Measurements from ENCODE around the gene SHC2. TPM values are rescaled to one million over a fixed set of nuclear protein-coding genes. Genes with fewer than 3 reads are reported as not detected.
"Not testable (repeated sequence)": the region's sequence is repeated elsewhere in the genome, so short reads cannot be mapped to it uniquely, and the experiment has no call there.

Gene SHC2
- total and polyA plus RNA-seq, 12 donors, result 1.2 to 196 (median 41.1) TPM

DNA sequence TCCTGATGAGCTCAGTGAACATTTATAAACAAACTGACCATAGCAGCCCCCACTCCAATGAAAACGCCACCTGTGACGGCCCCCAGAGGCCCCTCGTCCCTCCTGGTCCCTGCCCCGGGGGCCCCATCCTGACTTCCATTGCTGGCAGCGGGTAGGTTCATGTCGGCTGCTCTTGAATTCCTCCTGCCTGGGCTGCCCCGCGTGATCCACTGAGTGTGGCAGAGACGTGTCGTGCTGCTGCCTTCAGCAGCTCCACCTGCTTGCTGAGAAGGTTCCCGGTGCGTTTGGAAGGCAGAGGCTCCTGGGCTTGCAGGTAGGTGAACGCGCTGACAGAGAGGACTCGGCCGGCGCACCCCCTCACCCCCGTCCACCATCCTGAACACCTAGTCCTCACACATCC lies 63.5 kb downstream of the SHC2 start:
- Histone ChIP-seq H3K36me3 (replicated peaks in 1 of 2) (no peaks in the 10 kb centered on the region), H3K4me1 (replicated peaks in 1 of 2) (no peaks in the 10 kb centered on the region), H3K4me3 (no peak overlapping the region), H3K9me3 (replicated peaks in 1 of 3) (no peaks in the 10 kb centered on the region), H3K27ac (no peak overlapping the region), H3K27me3 (peaks cover 12% of the 10 kb centered on the region)
- no peak for DNase-seq
- WGBS, 4 donors, result 55 to 64% (median 56%) methylated on average over 11 to 18 of the region's 18 CpGs
- TF ChIP-seq POLR2A (IDR thresholded peaks at IDR 0.05), result no peak
- TF ChIP-seq, protein P1, sequence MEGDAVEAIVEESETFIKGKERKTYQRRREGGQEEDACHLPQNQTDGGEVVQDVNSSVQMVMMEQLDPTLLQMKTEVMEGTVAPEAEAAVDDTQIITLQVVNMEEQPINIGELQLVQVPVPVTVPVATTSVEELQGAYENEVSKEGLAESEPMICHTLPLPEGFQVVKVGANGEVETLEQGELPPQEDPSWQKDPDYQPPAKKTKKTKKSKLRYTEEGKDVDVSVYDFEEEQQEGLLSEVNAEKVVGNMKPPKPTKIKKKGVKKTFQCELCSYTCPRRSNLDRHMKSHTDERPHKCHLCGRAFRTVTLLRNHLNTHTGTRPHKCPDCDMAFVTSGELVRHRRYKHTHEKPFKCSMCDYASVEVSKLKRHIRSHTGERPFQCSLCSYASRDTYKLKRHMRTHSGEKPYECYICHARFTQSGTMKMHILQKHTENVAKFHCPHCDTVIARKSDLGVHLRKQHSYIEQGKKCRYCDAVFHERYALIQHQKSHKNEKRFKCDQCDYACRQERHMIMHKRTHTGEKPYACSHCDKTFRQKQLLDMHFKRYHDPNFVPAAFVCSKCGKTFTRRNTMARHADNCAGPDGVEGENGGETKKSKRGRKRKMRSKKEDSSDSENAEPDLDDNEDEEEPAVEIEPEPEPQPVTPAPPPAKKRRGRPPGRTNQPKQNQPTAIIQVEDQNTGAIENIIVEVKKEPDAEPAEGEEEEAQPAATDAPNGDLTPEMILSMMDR (IDR thresholded peaks at IDR 0.05), result no peak
- intact Hi-C loops (cut with DNase I), result no loop called here

DNA sequence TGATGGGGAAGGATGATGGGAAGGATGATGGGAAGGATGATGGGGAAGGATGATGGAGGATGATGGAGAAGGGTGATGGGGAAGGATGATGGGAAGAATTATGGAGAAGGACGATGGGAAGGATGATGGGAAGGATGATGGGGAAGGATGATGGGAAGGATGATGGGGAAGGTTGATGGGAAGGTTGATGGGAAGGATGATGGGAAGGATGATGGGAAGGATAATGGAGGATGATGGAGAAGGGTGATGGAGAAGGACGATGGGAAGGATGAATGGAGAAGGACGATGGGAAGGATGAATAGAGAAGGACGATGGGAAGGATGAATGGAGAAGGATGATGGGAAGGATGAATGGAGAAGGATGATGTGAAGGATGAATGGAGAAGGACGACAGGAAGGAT lies 65.4 kb downstream of the SHC2 start:
- no peak overlapping the region for H3K27ac ChIP-seq
- 69 to 88% (median 80%) methylated on average over 5 of the region's 5 CpGs for WGBS, 4 donors
- DNase-seq, result no peak
- no peaks in the 10 kb centered on the region for H3K27me3 ChIP-seq
- H3K9me3 ChIP-seq (replicated peaks in 1 of 3), result no peaks in the 10 kb centered on the region
- TF ChIP-seq, protein P1 (IDR thresholded peaks at IDR 0.05), result no peak
- no peak for TF ChIP-seq POLR2A (IDR thresholded peaks at IDR 0.05)
- H3K36me3 ChIP-seq (replicated peaks in 1 of 2), result no peaks in the 10 kb centered on the region
- H3K4me1 ChIP-seq (replicated peaks in 1 of 2), result no peaks in the 10 kb centered on the region
- H3K4me3 ChIP-seq, result no peak overlapping the region
- intact Hi-C loops (cut with DNase I), result no loop called here

DNA sequence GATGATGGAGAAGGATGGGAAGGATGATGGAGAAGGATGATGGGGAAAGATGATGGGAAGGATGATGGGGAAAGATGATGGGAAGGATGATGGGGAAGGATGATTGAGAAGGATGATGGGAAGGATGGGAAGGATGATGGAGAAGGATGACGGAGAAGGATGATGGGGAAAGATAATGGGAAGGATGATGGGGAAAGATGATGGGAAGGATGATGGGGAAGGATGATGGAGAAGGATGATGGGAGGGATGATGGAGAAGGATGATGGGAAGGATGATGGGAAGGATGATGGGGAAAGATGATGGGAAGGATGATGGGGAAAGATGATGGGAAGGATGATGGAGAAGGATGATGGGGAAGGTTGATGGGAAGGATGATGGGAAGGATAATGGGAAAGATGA lies 66.0 kb downstream of the SHC2 start:
- H3K27ac ChIP-seq; H3K9me3 ChIP-seq (replicated peaks in 1 of 3); H3K36me3 ChIP-seq (replicated peaks in 1 of 2); H3K4me3 ChIP-seq; intact Hi-C loops (cut with DNase I); H3K4me1 ChIP-seq (replicated peaks in 1 of 2); H3K27me3 ChIP-seq; DNase-seq: not testable (repeated sequence)
- 86 to 100% (median 89%) methylated on average over 1 of the region's 1 CpG for WGBS, 4 donors

- DNase-seq; H3K27me3 ChIP-seq; H3K9me3 ChIP-seq (replicated peaks in 1 of 3); intact Hi-C loops (cut with DNase I); H3K4me1 ChIP-seq (replicated peaks in 1 of 2); H3K4me3 ChIP-seq; H3K36me3 ChIP-seq (replicated peaks in 1 of 2); H3K27ac ChIP-seq: not testable (repeated sequence)
These were observed 67.3 kb downstream of the SHC2 start for GRCh38 chr19:393560-393959.

DNA sequence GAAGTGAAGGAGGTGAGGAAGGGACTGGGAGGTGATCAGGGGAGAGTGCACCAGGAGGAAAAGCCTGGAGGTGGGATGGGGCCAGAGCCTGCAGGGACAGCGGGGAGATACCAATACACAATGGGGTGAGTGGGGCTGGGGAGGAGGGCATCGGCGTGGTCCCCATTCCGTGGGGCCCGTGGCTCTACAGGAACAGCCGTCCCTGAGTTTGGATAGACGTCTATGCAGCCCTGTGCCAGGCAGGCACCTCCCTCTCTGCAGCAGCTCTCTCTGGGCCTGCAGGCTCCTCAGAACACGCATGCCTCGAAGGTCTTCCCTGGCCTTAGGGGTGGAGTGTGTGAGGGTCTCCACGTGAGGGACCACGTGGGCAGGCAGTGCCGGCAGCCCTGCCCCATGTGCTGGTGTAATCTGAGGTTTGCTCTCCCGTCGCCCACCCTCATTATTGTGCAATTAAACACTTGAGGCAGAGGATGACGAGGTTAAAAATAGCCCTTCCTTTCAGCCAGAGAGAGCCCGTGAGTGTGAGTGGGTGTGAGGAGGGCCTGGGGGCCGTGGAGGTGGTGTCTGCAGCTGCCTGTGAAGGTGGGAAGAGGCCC lies 68.4 kb downstream of the SHC2 start:
- Histone ChIP-seq H3K9me3 (replicated peaks in 1 of 3) (no peaks in the 10 kb centered on the region), H3K4me1 (replicated peaks in 1 of 2) (no peaks in the 10 kb centered on the region), H3K36me3 (replicated peaks in 1 of 2) (no peaks in the 10 kb centered on the region), H3K27me3 (no peaks in the 10 kb centered on the region), H3K27ac (no peak overlapping the region), H3K4me3 (no peak overlapping the region)
- TF ChIP-seq POLR2A (IDR thresholded peaks at IDR 0.05), result no peak
- TF ChIP-seq, protein P1 (IDR thresholded peaks at IDR 0.05), result no peak
- WGBS, 4 donors, result 61 to 65% (median 63%) methylated on average over 10 to 17 of the region's 17 CpGs
- no peak for DNase-seq
- intact Hi-C loops (cut with DNase I), result no loop called here

Data from adrenal gland (tissue), 12 donors.